K562 (cell line): Measurements from ENCODE around the gene SEC61A1. TPM values are rescaled to one million over a fixed set of nuclear protein-coding genes. Genes with fewer than 3 reads are reported as not detected.

ENCODE experiments used
- BRD4 ChIP-seq: fragments of 200-600 bp; sonication (generic); IDR thresholded peaks from 2 replicates; pipeline ENCODE4 v1.6.1; 2017; ENCODE audit warnings: inconsistent platforms
- CHD7 ChIP-seq: fragments of 200-600 bp; sonication (generic); IDR thresholded peaks from one replicate; pipeline ENCODE4 v1.6.1; 2012; ENCODE audit warnings: mild to moderate bottlenecking, low read depth, low read length, inconsistent platforms
- COPS2 ChIP-seq: fragments of 450-650 bp; conservative IDR thresholded peaks from 2 replicates; pipeline ENCODE4 v1.6.1; 2016; ENCODE audit warnings: mild to moderate bottlenecking, moderate library complexity
- E2F5 ChIP-seq: sonication (generic); formaldehyde crosslinking; IDR thresholded peaks from 2 replicates; pipeline ENCODE4 v1.8.0; 2022; ENCODE audit warnings: mild to moderate bottlenecking, missing genetic modification reagents
- GABPB2 ChIP-seq: fragments of 250-450 bp; sonication (Bioruptor Pico); conservative IDR thresholded peaks from 2 replicates; pipeline ENCODE4 v1.5.1; 2021; ENCODE audit warnings: mild to moderate bottlenecking
- POLR3A ChIP-seq: IDR thresholded peaks from 2 replicates; pipeline ENCODE4 v1.6.1; 2011; ENCODE audit warnings: borderline replicate concordance, mild to moderate bottlenecking, moderate library complexity; ENCODE audit not compliant: insufficient read length, insufficient read depth; ENCODE audit errors: extremely low read depth
- SIRT6 ChIP-seq: IDR thresholded peaks from one replicate; pipeline ENCODE4 v1.6.1; 2012; ENCODE audit warnings: low read depth, mild to moderate bottlenecking, control low read depth, inconsistent platforms, low read length, moderate library complexity
- SPI1 ChIP-seq: IDR thresholded peaks from 2 replicates; pipeline ENCODE4 v1.6.1; 2011; ENCODE audit warnings: low read depth, low read length, control low read depth, borderline replicate concordance
- TFAP4 ChIP-seq: sonication (generic); formaldehyde crosslinking; IDR thresholded peaks from 2 replicates; pipeline ENCODE4 v1.8.0; 2022; ENCODE audit warnings: missing genetic modification reagents, mild to moderate bottlenecking, moderate library complexity, borderline replicate concordance
- TRIM24 ChIP-seq, 2 experiments: fragments of 450-650 bp; IDR thresholded peaks; 2 replicates each; pipeline ENCODE4 v1.6.1; 2016
- ZNF124 ChIP-seq: sonication (generic); formaldehyde crosslinking; IDR thresholded peaks from 2 replicates; pipeline ENCODE4 v1.8.1; 2022; ENCODE audit warnings: missing genetic modification reagents
- ZNF354B ChIP-seq: fragments of 250-450 bp; sonication (Bioruptor Pico); IDR thresholded peaks from 2 replicates; pipeline ENCODE4 v1.4.0; 2020
- ZNF589 ChIP-seq: fragments of 200-800 bp; sonication (Bioruptor generic); IDR thresholded peaks from 2 replicates; pipeline ENCODE4 v1.6.1; 2016; ENCODE audit warnings: low read depth, missing genetic modification characterization, missing compliant biosample characterization
- ZNF766 ChIP-seq: fragments of 200-800 bp; sonication (Bioruptor generic); conservative IDR thresholded peaks from 2 replicates; pipeline ENCODE4 v1.6.1; 2016; ENCODE audit warnings: missing genetic modification characterization, missing compliant biosample characterization
- polyA plus RNA-seq, 8 experiments: library from polyadenylated mRNA; depleted of rRNA in 4 of 8; stranded (reverse) in 5 of 8; unstranded in 3 of 8; fragments of >200 nt; fragmentation: Nextera tagmentation in 2 of 8; fragmentation: Illumina TruSeq in 1 of 8; extraction: Ambion mirVana in 2 of 8; extraction: Trizol in 1 of 8; gene quantifications; 2 replicates each; pipeline versions ENCODE4 v1.2.1 to v1.2.3, GENCODE V29; 2011 to 2014; ENCODE audit warnings: inconsistent platforms in 1 of 8, missing spikeins in 1 of 8
- total RNA-seq, 7 experiments: library from RNA; depleted of rRNA in 6 of 7; stranded (reverse); fragments of >200 nt in 6 of 7; fragmentation: Illumina TruSeq in 2 of 7; extraction: Trizol in 2 of 7; gene quantifications; 2 replicates each; pipeline versions ENCODE4 v1.2.1 to v1.2.3, GENCODE V29; 2011 to 2021; ENCODE audit warnings: low replicate concordance in 1 of 7

Gene SEC61A1
- total and polyA plus RNA-seq, 9 of the 15 experiments (the other 6 are each of a cell fraction or from before 2014, with no cell fraction given), result 1.9 to 140 (median 79.1) TPM

GRCh38 chr3:128051837-128052594, at the start of gene SEC61A1 (continued):
- TF ChIP-seq CHD7 (no peak), E2F5 (CRISPR knock-in tag) (no peak), TRIM24 (IDR thresholded peaks at IDR 0.05) (no peak), SPI1 (no peak), ZNF766 (CRISPR knock-in tag) (peak; percentile 74; the same call in 1 of the 2 replicates), GABPB2 (CRISPR knock-in tag) (no peak), SIRT6 (no peak), POLR3A (no peak), COPS2 (no peak), TFAP4 (peak; percentile 37; the same call in 1 of the 2 replicates), BRD4 (no peak), ZNF354B (no peak), ZNF124 (CRISPR knock-in tag) (no peak), ZNF589 (CRISPR knock-in tag) (no peak)
